ENCODE measurements around the gene KLHL3. TPM values are rescaled to one million over a fixed set of nuclear protein-coding genes. Genes with fewer than 3 reads are reported as not detected.
"Not testable (repeated sequence)": the region's sequence is repeated elsewhere in the genome, so short reads cannot be mapped to it uniquely, and the experiment has no call there.

KLHL3 gene, protein sequence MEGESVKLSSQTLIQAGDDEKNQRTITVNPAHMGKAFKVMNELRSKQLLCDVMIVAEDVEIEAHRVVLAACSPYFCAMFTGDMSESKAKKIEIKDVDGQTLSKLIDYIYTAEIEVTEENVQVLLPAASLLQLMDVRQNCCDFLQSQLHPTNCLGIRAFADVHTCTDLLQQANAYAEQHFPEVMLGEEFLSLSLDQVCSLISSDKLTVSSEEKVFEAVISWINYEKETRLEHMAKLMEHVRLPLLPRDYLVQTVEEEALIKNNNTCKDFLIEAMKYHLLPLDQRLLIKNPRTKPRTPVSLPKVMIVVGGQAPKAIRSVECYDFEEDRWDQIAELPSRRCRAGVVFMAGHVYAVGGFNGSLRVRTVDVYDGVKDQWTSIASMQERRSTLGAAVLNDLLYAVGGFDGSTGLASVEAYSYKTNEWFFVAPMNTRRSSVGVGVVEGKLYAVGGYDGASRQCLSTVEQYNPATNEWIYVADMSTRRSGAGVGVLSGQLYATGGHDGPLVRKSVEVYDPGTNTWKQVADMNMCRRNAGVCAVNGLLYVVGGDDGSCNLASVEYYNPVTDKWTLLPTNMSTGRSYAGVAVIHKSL
- 21.1 and 32.6 TPM in 2 replicates for total RNA-seq

- peak; percentile 81 for DNase-seq
Measured at GRCh38 chr5:137735555-137736284, at the start of gene KLHL3. Gene KLHL3 (minus strand): TSS chr5:137736089. CDS start chr5:137735646, 443 bp downstream.

GRCh38 chr5:137782984-137783536 is 47.2 kb upstream of the KLHL3 start:
- DNase-seq, result no peak

DNA sequence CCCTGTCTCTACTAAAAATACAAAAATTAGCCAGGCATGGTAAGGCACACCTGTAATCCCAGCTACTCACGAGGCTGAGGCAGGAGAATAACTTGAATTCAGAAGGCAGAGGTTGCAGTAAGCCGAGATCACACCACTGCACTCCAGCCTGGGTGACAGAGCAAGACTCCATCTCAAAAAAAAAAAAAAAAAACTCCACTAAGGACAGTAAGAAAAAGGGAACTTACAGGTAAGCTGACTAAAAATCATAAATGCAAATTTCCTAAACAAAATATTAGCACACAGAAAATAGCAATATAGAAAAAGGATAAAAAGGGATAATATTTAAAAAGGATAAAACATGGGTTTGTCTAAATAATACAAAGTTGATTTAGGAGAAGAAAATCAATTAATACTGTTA is 46.2 kb upstream of the KLHL3 start:
- DNase-seq, result no peak

DNA sequence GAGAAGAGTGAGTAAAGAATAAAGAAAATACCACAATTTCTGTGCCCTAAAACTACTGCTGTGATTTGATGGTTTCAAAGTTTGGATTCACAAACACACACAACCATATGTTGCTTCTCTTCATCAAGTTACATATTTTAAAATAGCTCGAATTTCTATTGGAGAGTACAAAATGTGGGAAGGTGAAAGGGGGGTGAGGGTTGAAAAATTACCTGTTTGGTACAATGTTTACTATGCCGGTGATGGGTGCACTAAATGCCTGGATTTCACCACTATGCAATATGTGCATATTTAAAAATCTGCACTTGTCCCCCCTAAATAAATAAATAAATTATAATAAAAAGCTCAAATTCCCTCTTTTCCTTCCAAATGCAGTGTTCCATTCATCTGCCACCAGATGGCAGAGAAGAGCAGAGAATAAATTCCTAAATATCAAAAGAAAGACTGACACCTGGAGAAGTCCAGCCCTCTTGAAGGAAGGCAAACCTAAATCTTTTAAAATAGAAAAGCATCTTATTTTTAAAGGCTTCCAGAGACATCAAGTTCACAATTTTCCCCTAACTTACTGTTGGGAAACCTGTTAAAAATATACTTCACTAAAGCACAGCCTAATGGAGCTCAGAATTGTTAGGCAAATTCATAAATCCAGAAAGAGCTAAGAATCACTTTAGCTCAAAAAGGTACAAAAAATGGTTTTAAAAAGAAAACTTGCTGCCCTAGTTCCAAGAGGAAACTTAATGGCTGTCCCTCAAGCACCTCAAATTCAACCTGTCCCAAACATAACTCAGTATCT is 43.1 kb upstream of the KLHL3 start:
- DNase-seq, result peak; percentile 70

GRCh38 chr5:137767937-137768336 is 32.0 kb upstream of the KLHL3 start:
- DNase-seq, result not testable (repeated sequence)

DNA sequence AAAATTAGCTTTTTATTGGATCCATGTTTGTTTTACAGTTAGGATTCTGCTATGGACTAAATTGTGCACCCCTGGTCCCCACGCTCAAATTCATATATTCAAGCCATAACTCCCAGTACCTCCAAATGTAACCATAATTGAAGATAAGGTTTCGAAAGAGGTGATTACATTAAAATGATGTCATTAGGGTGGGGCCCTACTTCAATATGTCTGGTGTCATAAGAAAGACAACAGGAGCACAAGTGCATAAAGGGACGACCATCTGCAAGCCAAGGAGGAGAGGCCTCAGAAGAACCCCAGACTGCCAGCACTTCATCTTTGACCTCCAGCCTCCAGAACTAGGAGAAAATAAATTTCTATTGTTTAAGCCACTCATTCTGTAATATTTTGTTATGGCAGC is 25.7 kb upstream of the KLHL3 start:
- no peak for DNase-seq

GRCh38 chr5:137760719-137761516 is 25.0 kb upstream of the KLHL3 start:
- no peak for DNase-seq

GRCh38 chr5:137760294-137760693 is 24.4 kb upstream of the KLHL3 start:
- DNase-seq, result no peak

- DNase-seq, result no peak
Measured at GRCh38 chr5:137758715-137759306, 22.9 kb upstream of the KLHL3 start.

GRCh38 chr5:137758121-137758520 is 22.2 kb upstream of the KLHL3 start:
- DNase-seq, result no peak

DNA sequence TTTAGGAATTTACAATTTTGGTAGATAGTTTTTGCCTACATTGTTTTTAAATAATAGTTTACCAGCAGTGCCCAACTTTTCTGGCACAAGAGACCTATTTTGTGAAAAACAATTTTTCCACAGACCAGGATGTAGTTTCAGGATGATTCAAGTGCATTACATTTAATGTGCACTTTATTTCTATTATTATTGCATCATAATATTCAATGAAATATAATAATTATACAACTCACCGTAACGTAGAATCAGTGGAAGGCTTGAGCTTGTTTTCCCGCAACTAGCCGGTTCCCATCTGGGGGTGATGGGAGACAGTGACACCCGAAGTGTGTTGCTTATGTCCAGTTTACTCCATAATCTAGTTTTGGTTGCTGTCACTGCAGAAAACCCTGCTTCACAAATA is 21.7 kb upstream of the KLHL3 start:
- DNase-seq, result no peak

DNA sequence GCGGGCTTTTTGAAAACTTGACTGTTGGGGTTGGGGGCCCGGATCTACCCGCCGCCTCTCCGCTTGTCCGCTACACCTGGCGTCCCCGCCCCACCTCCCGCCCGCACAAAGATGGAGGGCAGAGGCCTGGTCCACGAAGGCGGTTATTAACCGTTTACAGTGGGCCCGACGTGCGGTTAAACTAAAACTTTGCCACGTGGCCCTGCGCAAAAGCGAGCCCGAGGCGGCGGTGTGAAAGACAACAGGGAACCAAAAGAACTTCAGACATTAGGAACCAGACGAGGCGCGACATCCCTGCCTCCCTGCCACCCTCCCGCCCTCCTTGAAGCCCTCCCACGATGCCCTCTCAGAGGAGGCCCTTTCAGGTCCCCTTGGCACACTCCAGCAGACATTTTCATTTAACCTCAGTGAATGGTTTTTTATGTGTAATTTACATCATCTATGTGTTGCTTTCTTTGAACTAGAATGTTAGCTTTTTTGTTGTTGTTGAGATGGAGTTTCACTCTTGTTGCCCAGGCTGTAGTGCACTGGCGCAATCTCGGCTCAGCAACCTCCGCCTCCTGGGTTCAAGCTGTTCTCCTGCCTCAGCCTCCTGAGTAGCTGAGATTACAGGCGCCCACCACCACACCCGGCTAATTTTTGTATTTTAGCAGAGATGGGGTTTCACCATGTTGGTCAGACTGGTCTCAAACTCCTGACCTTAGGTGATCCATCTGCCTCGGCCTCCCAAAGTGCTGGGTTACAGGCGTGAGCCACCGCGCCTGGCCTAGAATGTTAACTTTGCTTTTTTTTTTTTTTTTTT is 19.3 kb upstream of the KLHL3 start:
- no peak for DNase-seq

DNA sequence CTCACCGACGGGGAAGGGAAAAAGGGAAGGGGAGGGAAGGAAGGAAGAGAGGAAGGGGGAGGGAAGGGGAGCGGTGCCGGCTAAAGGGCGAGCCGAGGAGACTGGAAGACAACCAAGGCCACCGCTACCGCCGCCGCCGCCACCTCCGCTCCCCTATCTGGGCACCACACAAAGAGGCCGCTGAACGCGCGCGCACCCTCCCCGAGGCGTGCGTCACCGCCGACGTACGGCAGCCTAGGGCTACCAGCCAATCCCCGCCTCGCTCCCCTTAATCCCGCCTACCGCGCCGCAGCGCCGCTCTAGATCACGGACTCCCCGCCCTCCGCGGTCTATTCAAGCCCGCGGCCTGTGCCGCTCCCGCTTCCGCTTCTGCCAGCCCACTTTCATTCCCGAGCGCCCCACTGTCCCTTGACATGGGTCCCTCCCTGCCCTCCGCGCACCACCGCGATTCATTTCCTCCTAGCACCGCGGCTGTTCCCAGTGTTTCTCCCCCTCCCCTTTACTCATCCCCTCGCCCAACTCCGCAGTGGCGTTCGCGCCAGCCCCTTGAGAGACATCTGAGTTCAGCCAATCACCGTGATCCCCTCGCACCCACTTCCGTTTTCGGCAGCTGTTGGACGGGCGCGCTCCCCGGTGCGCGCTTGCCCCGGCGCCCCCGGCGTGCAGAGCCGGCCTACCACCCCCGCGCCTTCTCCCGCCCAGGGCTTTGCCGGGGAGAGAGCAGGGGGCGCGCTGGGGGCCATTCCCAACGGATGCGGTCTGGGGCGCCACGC is 18.5 kb upstream of the KLHL3 start, which contains the start of gene HNRNPA0:
TSS of gene HNRNPA0 (minus strand) at position 176 of the 773 bp plus-strand sequence. CDS start 297 bp downstream, outside the sequence.
- DNase-seq, result peak; percentile 98

DNA sequence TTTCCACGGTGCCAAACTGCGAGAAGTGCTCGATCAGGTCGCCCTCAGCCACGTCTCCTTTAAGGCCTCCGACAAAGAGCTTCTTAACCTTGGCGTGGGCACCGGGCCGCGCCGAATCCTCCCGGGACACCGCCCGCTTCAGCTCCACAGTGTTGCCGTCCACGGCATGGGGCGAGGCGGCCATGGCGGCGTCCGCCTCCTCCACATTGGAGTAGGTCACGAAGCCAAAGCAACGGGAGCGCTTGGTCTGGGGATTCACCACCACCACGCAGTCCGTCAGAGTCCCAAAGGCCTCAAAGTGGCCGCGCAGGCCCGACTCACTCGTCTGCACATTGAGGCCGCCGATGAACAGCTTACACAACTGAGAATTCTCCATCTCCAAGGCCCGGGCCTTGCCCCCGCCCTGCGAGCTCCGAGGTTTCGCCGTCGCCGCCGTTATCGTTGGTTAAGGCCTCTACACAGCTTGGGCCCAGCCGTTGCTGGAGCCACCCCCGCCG is 17.9 kb upstream of the KLHL3 start:
- no peak for DNase-seq

- DNase-seq, result peak; percentile 37
Measured at GRCh38 chr5:137752905-137753690, 17.2 kb upstream of the KLHL3 start.

GRCh38 chr5:137751869-137752491 is 16.1 kb upstream of the KLHL3 start:
- DNase-seq, result peak; percentile 83

- no peak for DNase-seq
Measured at GRCh38 chr5:137750436-137750835, 14.5 kb upstream of the KLHL3 start.

- DNase-seq, result no peak
Measured at GRCh38 chr5:137747848-137748247, 12.0 kb upstream of the KLHL3 start.
